Mesodermal cell (in vitro differentiated cells): ENCODE results near the gene EHD3.

Experiments
- H3K27ac ChIP-seq: 2 replicates; pipeline ENCODE4 v1.7.0; 2013; ENCODE audit warnings: mild to moderate bottlenecking, low read depth, low read length, moderate library complexity; ENCODE audit not compliant: severe bottlenecking
- H3K36me3 ChIP-seq: 2 replicates; pipeline ENCODE4 v1.7.1; 2013; ENCODE audit warnings: mild to moderate bottlenecking, low read length, moderate library complexity; ENCODE audit not compliant: control insufficient read depth, insufficient read depth
- H3K4me1 ChIP-seq: one replicate; pipeline ENCODE4 v1.7.1; 2013; ENCODE audit warnings: mild to moderate bottlenecking, low read length; ENCODE audit not compliant: insufficient read depth, control insufficient read depth, poor library complexity, severe bottlenecking
- H3K4me3 ChIP-seq: 2 replicates; pipeline ENCODE4 v1.7.0; 2013; ENCODE audit warnings: low read length, control low read depth, mild to moderate bottlenecking; ENCODE audit not compliant: insufficient read depth, poor library complexity, severe bottlenecking; ENCODE audit errors: extremely low read depth
- H3K9me3 ChIP-seq: 2 replicates; pipeline ENCODE4 v1.7.1; 2013; ENCODE audit warnings: mild to moderate bottlenecking, low read length, moderate library complexity; ENCODE audit not compliant: control insufficient read depth
- WGBS, 2 experiments: methylation state at CpG; one replicate each; pipeline ENCODE4 v1.1.5; 2013; ENCODE audit warnings: missing lambda C conversion rate in 2 of 2; ENCODE audit not compliant: insufficient coverage in 2 of 2; 5-methylcytosine and 5-hydroxymethylcytosine counted together

Gene EHD3

GRCh38 chr2:31246184-31246852, 12.4 kb downstream of the EHD3 start:
- H3K36me3 ChIP-seq, result peaks cover 37% of the 10 kb centered on the region
- peaks cover 2% of the 10 kb centered on the region for H3K4me1 ChIP-seq
- no peaks in the 10 kb centered on the region for H3K9me3 ChIP-seq
- no peak overlapping the region for H3K4me3 ChIP-seq
- 83 to 86% methylated on average over 2 of the region's 3 CpGs for WGBS, 2 experiments
- no peak overlapping the region for H3K27ac ChIP-seq

- Histone ChIP-seq H3K4me3 (no peak overlapping the region), H3K4me1 (peaks cover 2% of the 10 kb centered on the region), H3K9me3 (no peaks in the 10 kb centered on the region), H3K36me3 (peaks cover 46% of the 10 kb centered on the region), H3K27ac (no peak overlapping the region)
- WGBS, 2 experiments, result 89 to 97% methylated on average over 5 of the region's 5 CpGs
Measured at GRCh38 chr2:31247711-31248110, 13.8 kb downstream of the EHD3 start.

- Histone ChIP-seq H3K36me3 (peaks cover 46% of the 10 kb centered on the region), H3K4me1 (peaks cover 2% of the 10 kb centered on the region), H3K9me3 (no peaks in the 10 kb centered on the region), H3K27ac (no peak overlapping the region), H3K4me3 (no peak overlapping the region)
- WGBS, 2 experiments, result 92 to 98% methylated on average over 3 of the region's 3 CpGs
Measured at GRCh38 chr2:31248139-31248538, 14.2 kb downstream of the EHD3 start.

- WGBS, 2 experiments, result 92 to 94% methylated on average over 13 to 15 of the region's 15 CpGs
- Histone ChIP-seq H3K27ac (no peak overlapping the region), H3K36me3 (peaks cover 46% of the 10 kb centered on the region), H3K9me3 (no peaks in the 10 kb centered on the region), H3K4me1 (peaks cover 2% of the 10 kb centered on the region), H3K4me3 (no peak overlapping the region)
Measured at GRCh38 chr2:31249009-31249690, 15.2 kb downstream of the EHD3 start.

- Histone ChIP-seq H3K4me1 (no peaks in the 10 kb centered on the region), H3K9me3 (no peaks in the 10 kb centered on the region), H3K27ac (no peak overlapping the region), H3K36me3 (peaks cover 43% of the 10 kb centered on the region), H3K4me3 (no peak overlapping the region)
- 86 to 100% methylated on average over 1 to 3 of the region's 3 CpGs for WGBS, 2 experiments
Measured at GRCh38 chr2:31251018-31251417, 17.1 kb downstream of the EHD3 start.

- H3K4me3 ChIP-seq, result no peak overlapping the region
- H3K27ac ChIP-seq, result no peak overlapping the region
- WGBS, 2 experiments, result 89 to 95% methylated on average over 4 to 6 of the region's 6 CpGs
- no peaks in the 10 kb centered on the region for H3K9me3 ChIP-seq
- H3K36me3 ChIP-seq, result peaks cover 40% of the 10 kb centered on the region
- no peaks in the 10 kb centered on the region for H3K4me1 ChIP-seq
Measured at GRCh38 chr2:31251851-31252250, 17.9 kb downstream of the EHD3 start.

GRCh38 chr2:31253356-31254131, 19.6 kb downstream of the EHD3 start:
- 91 to 93% methylated on average over 9 to 10 of the region's 13 CpGs for WGBS, 2 experiments
- Histone ChIP-seq H3K27ac (no peak overlapping the region), H3K4me1 (no peaks in the 10 kb centered on the region), H3K4me3 (no peak overlapping the region), H3K36me3 (peaks cover 30% of the 10 kb centered on the region), H3K9me3 (no peaks in the 10 kb centered on the region)

- Histone ChIP-seq H3K27ac (no peak overlapping the region), H3K36me3 (peaks cover 28% of the 10 kb centered on the region), H3K9me3 (no peaks in the 10 kb centered on the region), H3K4me1 (no peaks in the 10 kb centered on the region), H3K4me3 (no peak overlapping the region)
- 95% methylated on average over 18 of the region's 19 CpGs for WGBS, 2 experiments
Measured at GRCh38 chr2:31254237-31255203, 20.6 kb downstream of the EHD3 start.

GRCh38 chr2:31255911-31256571, 22.1 kb downstream of the EHD3 start:
- H3K9me3 ChIP-seq, result no peaks in the 10 kb centered on the region
- H3K27ac ChIP-seq, result no peak overlapping the region
- 89 to 95% methylated on average over 9 to 11 of the region's 11 CpGs for WGBS, 2 experiments
- H3K4me3 ChIP-seq, result no peak overlapping the region
- peaks cover 31% of the 10 kb centered on the region for H3K36me3 ChIP-seq
- no peaks in the 10 kb centered on the region for H3K4me1 ChIP-seq
